GM21423 (cell line): Measurements from ENCODE around the gene NAV2.
A peak's percentile ranks its signal among the peaks of the same experiment; 100 is the strongest.

ENCODE experiments used
- ATAC-seq: cut with Tn5 transposase; IDR thresholded peaks from one replicate; pipeline ENCODE4 v1.9.1; 2021; ENCODE audit warnings: mild to moderate bottlenecking, moderate library complexity; ENCODE audit not compliant: unreplicated experiment

The NAV2 gene

DNA sequence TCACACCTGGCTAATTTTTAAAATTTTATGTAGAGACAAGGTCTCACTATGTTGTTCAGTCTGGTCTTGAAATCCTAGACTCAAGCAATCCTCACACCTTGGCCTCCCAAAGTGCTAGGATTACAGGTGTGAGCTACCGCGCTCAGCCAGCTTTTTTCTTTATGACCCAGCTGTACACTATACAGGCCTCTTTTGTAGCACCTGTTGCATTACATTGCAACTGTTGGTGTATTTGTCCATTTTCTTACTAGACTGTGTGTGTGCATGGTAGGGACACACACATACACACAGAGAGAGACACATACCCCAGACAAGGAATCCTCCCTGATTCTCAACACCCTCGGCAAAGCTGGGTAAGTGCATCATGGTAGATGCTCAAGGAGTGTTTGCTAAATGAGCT is 61.7 kb downstream of the NAV2 start:
- no peak for ATAC-seq

DNA sequence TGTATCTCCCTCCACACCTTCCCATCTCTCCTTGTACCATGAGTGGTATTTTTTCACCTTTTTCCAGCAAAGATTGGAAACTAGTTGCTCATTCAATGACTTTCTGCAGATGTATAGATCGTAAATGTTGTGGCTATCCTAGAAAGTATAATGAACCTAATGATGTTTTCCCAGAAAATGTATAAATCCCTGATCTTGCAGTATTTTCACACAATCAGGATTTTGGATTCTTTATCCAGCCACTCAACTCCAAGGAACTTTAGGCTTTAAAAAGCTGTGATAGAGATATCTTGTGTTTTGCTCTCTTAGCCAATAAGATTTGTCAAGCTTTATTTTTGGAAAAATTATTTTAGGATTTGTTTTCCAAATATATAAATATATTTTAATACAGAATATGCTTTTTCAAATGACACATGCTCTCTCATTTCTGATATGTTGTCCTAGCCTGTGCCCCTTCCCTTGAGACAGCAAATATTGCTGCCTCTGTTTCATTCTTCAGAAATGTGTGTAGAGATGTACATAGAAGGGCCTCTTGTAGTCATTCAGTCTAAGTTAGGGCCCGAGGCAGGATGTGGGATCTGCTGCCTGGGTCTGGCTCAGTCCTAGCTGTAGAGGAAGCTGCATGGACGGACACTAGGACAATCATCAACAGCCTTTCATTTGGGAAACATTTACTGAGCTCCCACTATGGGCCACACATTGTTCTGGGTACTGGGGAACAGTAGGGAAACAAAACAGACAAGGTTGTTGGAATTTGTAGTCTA is 62.4 kb downstream of the NAV2 start:
- ATAC-seq, result no peak

DNA sequence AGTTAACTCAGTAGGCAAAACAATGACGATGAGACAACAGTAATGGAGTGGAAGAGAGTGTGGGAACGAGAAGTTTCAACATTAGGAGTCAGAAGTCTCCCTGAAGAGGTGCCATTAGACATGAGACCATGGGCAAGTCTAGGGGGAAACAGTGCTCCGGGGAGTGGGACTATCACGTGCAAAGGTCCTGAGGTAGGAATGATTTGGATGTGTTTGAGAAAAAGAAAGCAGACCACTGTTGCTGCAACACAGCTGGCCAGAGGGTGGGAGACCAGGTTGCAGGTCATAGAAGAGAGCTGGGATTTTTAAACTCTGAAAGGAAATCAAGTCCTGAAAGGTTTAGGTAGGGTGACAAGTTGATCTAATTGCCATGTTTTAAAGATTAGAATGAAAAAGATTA is 63.0 kb downstream of the NAV2 start:
- ATAC-seq, result no peak

DNA sequence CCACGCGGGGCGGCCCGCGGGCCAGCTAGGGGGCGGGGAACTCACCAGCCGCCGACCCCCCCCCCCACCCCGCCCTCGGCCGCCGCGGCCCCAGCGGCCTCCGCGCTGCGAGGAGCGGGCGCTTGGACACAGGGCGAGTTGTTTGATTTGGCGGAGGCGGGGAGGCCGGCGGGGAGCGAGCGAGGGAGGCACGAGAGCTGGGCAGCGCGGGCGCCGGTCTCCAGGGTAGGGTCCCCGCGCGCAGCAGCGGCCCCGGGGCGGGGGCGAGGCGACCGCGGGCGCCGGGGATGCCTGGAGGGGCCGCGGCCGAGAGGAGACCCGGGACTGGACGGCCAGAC is 64.4 kb downstream of the NAV2 start:
- ATAC-seq, result peak; percentile 26

DNA sequence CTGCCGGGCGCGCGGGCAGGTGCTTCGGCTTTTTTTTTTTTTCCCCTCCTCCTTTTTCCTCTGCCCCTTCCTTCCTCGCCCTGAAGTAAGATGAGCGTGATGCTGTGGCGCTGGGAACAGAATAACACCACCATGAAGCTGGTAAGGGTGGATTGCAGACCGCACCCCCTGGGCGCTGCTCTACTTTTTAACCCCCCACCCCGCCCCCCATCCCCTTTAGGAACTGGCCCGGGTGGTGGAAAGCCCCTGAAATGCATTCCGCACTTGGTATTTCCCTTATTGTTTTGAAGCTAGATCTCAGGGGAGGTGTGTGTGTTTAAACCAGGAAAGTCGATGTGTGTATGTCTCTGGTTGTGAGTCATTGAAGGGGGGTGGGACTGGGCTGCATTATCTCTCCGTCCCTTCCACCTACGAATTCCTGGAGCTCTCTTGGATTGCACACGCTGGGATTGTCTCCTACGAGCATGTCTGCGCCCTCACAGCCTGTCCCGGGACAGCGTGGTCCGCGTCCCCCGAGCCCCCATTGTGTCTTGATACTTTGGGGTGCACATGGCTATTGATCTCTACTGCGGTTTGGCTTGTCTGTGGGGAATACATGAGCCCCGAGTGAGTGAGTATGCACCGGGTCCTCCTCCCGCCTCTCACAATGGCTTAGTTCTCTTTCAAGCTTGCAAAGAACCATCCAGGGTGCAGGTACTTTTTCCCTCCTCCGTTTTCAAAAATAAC is 64.9 kb downstream of the NAV2 start:
- ATAC-seq, result peak; percentile 69

DNA sequence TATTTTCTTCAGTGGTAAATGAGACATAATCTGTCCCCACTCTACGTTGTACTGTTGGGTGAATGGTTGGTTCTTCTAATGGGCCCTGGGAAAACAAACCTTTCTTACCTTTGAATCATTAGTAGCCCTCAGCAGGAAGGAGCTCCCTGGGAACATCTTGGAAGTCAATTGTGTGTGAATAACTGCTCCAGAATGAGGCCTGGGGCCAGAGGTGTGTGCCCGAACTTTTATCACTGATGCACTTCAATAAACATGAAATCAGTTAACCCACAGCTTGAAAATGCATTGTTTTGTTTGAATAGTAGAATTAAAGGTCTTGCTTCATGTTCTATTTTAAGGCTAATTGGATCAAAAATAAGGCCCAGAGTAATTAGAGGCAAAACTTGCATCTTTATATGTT is 67.1 kb downstream of the NAV2 start:
- no peak for ATAC-seq

DNA sequence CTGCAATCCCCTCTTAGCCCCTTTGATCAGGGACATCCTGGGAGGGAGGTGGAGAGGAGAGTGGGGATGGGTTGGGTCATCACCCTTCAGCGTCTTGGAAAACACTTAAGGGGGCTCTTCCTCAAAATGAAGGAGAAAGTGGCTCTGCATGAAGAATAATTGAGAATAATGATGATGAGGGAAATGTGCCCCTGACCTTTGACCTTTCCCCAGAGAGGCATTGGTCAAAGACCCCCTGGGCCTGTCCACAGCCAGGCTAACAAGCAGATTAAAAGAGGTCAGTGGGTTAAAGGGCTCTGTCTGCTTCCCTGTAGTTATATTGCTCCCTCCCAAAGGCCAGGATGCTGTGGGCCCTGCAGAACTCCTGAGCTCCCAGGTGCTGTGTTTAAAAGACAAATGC is 68.7 kb downstream of the NAV2 start:
- ATAC-seq, result no peak

DNA sequence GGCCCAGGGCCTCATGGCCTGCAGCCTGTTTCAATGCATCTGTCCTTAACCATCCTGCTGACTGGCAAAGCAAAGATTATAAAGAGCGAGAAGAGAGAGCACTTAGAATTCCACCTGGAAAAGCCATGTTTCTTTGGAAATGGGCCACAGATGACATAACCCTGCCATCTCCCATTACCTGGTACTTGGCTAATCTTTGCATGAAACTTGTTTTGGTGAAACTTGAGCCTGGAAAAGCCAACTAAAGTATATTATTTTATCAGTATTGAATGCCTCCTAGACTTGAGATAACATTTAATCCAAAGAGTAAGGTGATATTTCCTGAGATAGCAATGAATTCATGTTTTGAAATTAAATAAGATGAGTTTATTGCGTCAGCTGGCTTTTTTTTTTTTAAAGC is 72.6 kb downstream of the NAV2 start:
- no peak for ATAC-seq

DNA sequence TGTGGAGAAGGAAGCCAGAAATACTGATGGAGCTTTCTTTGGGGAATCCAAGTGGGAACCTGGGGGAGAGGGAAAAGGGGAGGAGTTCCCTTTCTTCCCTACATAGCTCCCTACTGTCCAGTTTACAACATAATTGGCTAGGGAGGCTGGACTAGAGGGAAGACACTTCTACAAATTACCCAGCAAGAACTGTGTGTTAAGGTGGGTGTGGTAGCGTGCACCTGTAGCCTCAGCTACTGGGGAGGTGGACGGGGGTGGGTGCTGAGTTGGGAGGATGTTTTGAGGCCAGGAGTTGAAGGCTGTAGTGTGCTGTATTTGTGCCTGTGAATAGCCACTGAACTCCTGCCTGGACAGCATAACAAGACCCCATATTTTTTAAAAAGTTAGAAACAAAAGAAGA is 74.0 kb downstream of the NAV2 start:
- ATAC-seq, result no peak

DNA sequence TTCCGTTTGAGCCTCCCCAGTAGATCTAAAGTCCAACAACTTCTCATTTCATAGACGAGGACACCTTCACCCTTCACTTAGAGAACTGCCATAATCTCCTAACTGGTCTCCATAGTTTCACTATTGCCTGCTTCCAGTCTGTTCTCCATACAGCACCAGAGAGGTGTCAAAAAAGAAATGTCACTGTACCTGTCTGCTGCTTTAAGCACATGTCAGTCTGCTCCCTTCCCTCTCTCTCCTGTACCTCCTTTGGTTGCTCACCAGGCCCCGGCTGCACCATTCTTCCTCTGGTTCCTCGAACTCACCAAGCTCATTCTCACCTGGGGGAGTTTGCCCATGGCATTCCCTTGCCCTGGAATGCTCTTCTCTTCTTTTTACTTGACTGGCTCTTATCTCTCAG is 75.8 kb downstream of the NAV2 start:
- ATAC-seq, result no peak

DNA sequence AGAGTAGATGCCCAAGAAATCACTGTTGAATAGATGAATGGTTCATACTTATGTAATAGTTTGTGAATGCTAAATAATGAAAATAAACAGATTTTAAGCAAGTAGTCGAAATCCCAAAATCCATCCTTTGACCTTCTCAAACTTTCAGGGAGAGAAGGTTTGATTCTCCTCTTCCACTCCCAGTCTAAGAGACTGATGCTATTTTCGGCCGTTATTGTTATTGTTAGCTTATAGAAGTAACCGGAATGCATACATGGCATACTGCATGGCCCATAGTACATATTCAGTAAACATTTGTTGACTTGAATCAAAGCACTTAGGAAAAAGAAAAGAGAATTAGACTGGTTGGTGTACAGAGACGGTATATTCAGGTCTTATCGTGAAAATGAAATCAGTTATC is 76.6 kb downstream of the NAV2 start:
- ATAC-seq, result no peak

DNA sequence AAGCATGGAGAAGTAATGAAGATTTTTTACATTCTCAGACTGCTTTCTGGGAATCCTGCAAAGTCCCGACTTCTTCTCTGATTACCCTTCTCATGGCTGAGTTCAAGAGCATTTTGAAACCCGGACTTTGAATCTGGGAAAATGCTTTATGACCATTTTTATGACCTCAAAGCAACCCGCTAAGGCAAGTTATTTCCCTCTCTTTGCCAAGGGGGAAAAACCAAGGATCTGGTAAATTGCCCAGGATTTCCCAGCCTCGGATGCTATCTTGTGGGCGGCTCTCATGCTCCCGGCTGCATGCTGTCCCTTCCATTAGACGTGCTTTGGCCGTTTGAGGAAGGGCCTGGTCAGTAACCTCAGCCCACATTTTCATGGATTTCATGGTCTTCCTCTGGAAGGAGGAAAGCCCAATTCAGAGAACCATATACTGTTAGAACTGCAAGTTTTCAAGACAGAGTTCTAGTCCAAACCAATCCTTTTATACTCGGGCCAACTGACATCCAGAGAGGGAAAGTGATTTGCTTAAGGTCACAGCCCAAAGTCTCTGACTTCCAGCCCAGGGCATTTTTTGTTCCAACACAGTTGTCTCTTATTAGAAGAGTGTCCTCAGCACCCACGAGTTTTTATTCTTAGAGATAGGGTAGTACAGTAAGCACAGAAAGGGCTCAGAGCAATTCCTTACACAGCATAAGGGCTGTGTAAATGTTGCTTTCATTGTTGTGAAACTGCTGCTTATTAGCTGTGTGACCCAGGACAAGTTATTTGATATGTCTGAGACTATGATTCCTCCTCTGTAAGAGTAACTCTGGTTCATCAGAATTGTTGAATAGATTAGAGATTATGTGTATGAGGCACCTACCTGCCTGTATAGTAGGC is 77.4 kb downstream of the NAV2 start:
- no peak for ATAC-seq

DNA sequence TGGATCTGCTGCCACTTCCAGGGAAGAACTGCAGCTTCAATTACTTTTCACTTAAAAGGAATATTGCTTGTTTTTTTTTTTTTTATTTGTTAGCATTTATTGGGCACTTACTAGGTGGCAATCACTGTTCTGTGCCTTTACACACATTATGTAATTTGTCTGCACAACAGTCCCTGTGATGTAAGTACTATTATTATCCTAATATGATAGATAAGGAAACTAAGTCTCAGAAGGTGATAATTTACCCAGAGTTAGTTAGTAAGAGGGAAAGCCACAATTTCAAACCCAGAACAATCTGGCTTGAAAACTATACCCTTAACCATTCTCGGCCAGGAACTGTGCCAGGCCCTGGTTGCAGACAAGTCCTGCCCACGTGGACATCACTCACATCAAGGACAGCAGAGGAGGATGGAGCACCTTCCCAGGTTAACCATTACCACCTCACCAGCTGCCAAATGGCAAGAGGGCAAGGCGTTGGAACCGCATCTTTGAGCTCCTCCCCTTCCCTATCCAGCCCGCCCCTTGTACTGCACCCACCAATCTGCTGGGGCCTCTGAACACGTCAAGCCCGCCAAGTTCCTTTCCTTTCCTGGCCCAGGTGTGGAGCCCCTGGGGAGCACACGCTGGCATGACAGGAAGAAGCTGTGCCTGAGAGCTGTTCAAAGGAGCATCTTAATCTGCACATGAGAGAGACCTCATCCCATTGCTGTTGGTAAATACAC is 78.4 kb downstream of the NAV2 start:
- no peak for ATAC-seq

DNA sequence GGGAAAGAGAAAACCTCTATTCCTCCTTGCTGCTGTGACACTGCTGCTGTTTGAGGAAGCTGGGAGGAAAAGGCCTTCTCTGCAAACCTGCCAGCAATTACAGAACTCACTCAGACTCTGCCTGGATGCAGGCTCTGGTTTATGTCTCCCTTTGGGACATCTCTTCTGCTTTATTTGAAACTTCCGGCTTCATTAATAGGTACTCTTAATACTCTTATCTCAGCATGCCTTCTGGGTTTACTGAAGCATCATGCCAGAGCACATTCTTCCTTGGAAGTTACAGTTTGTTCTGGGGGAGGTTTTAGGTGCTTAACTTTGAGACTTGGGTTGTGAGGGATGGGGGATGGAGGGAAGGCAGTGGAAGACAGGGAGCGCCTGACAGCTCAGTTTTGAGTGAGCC is 79.9 kb downstream of the NAV2 start:
- no peak for ATAC-seq

DNA sequence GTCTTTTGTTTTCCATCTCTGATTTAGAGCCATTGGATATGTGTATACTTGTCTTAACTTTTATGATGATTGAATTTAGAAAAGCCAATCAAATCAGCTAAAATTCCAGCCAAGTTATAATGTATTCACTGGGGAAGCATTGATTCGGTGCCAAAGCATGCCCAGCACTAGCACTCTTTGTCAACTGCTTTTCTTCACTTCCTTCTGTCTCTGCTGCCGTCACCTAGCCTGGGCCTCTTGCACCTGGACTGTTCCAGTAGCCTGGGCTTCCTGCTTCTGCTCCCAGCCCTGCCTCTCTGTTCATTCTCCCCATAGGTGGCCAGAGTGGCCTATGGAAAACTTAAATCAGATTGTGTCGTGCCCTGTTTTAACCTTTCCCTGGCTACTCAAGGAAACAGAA is 80.7 kb downstream of the NAV2 start:
- no peak for ATAC-seq

DNA sequence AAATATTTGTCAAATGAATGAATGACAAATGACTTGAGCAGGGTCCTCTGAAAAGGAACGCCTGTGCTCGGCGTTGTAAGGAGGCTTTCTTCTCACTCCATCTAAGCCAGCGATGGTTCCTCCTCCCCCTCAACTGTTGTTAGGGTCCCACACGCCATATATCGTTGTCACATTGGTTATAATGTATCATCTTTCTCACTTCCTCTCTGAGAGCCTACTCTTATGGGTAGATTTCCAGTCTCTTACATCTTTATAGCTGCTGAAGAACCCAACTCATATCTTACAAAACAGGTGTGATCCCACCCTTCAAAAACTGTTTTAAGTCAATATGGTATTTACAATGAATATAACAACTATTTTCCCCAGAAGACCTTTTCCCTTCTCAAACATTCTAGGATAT is 81.5 kb downstream of the NAV2 start:
- ATAC-seq, result no peak

DNA sequence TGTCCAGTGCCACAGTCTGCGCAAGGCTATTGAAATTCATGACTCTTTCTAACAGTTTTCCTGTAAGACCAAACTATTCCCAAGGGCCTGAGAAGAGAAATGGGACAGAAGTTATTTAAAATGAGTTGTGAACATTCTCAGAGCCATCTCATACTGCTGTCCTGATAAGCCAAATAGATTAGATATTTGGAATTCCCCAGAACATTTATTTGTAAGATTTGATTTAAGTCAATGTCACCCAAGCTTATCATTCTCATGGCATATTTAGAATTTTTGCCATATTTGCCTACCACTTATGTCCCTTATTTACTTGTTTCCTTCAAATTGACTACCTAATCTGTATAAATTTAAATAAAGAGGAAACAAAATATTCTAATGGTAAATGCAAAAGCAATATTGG is 82.4 kb downstream of the NAV2 start:
- ATAC-seq, result no peak

DNA sequence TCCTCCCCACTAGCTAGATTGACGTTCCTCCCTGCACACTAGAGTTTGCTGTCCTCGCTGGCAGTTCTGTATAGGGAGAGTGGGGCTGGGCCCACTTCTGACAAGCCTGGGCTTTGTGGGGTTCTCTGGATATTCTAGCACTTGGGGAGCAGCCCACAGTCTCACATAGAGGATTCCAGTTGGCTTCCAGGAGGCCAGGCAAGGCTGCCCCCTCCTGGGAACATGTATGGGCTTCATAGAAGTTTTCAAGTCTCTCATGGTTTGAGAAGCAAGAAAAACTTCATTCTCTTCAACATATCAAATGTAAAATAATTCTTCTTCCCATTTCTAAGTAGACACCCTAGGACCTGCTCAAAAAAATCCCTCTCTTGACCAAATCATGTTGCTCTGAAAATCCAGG is 87.5 kb downstream of the NAV2 start:
- no peak for ATAC-seq

DNA sequence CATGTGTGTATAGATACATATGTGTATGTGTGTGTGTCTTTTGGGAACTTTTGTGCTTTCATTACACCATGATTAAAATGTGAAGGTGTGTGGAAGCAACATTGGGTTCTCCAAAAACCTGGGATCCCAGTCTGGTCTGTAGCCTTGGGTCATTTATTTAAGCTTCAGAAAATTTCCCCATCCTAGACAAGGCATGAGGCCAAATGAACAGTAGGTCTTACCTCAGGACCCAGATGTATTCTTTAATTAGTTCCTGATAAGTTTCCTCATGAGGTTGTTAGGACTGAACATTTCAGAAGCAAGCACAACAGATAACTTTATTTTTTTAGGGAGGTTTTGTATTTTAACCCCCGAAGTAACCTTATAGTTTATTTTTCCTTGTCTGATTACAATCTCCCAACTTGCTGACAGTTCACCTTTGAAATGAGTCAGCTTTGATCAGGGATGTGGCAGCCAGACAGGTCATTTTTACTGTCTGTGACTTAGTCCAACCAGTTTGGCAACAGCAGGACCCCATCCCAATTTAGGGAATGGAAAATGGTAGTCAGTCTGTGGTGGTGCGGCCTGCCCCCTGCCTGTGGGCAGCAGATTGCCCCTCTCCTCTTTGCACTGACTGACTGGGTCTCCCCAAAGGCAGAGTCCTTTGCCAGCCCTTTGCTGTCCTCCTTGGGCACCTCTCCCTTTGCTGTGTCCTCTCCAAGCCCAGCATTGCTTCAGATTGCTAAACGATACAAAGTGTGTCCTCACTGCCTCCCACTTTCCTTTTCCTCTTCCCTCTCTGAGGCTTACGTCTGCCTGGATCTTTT is 88.3 kb downstream of the NAV2 start:
- ATAC-seq, result no peak

DNA sequence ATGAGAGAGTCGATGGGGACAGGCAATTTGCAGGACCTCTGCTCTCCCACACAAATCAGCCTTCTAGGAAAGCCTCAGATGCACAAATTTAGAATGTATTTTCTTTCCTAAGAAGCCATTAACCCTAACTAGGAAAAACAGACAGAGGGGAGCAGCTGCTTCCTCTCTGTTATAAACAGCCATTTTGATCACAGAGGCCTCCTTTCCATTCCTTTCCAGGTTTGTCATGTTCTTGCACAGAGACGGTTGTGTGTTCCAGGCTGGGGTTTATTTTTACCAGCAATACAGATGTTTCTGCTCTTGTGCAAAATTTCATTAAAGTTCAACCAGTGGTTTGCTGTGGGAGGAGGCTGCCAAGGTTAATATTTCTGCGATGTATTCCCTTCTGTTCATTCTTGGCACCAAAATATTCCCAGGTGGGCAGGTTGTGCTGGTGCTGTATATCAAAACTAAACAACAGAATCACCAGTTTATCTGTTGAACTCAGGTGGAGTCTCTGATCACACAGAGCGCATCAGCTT is 90.2 kb downstream of the NAV2 start:
- no peak for ATAC-seq
